ENCODE measurements around the gene CEACAM21.

CEACAM21 gene

DNA sequence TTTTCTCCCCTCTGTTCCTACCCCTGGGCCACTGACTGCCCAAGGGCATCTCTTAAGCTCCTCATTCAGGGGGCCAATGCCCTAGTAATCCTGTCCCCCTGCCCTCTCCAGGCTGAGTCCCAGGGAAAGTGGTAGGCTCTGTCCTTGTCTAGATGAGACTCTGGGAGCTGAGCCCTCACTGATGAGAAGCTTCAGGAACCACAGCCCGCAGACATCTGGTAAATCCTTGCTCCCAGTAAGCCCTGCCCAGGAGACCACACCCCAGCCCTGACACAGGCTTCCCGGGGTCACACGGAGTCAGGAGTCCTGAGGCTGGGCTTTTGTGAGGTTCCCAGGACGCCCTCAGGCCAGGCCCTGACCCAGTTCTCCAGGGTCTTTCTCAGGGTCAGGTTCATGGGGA, 49.0 kb downstream of the CEACAM21 start:
- H3K4me3 ChIP-seq (ENCODE audit: insufficient read depth, low read depth, low read length, poor library complexity, severe bottlenecking) = no peak overlapping the region
- no peaks in the 10 kb centered on the region for H3K36me3 ChIP-seq (ENCODE audit: control insufficient read depth, insufficient read depth, low read length)
- H3K9me3 ChIP-seq (ENCODE audit: control insufficient read depth, low read length) = no peaks in the 10 kb centered on the region
- H3K4me1 ChIP-seq (ENCODE audit: control insufficient read depth, insufficient read depth, low read length, poor library complexity, severe bottlenecking) = no peaks in the 10 kb centered on the region
- H3K27ac ChIP-seq (ENCODE audit: insufficient read depth, low read length, poor library complexity, severe bottlenecking) = no peak overlapping the region
- DNase-seq = no peak
- peaks cover 8% of the 10 kb centered on the region for H3K27me3 ChIP-seq (replicated peaks; ENCODE audit: control insufficient read depth, insufficient read depth, low read length, poor library complexity, severe bottlenecking)

GRCh38 chr19:41626278-41626677, 50.3 kb downstream of the CEACAM21 start:
- no peak for DNase-seq
- no peak overlapping the region for H3K4me3 ChIP-seq (ENCODE audit: insufficient read depth, low read depth, low read length, poor library complexity, severe bottlenecking)
- H3K9me3 ChIP-seq (ENCODE audit: control insufficient read depth, low read length) = peaks cover 5% of the 10 kb centered on the region

GRCh38 chr19:41626877-41627276, 50.9 kb downstream of the CEACAM21 start, which contains the start of gene CEACAM4:
Gene CEACAM4 (minus strand): TSS chr19:41627074. CDS start chr19:41626963, 111 bp downstream.
- no peaks in the 10 kb centered on the region for H3K4me1 ChIP-seq (ENCODE audit: control insufficient read depth, insufficient read depth, low read length, poor library complexity, severe bottlenecking)
- H3K27ac ChIP-seq (ENCODE audit: insufficient read depth, low read length, poor library complexity, severe bottlenecking) = no peak within 1 kb of the TSS
- H3K4me3 ChIP-seq (ENCODE audit: insufficient read depth, low read depth, low read length, poor library complexity, severe bottlenecking) = no peak within 1 kb of the TSS
- DNase-seq = no peak
- peaks cover 8% of the 10 kb centered on the region for H3K27me3 ChIP-seq (replicated peaks; ENCODE audit: control insufficient read depth, insufficient read depth, low read length, poor library complexity, severe bottlenecking)
- peaks cover 5% of the 10 kb centered on the region for H3K9me3 ChIP-seq (ENCODE audit: control insufficient read depth, low read length)
- H3K36me3 ChIP-seq (ENCODE audit: control insufficient read depth, insufficient read depth, low read length) = no peaks in the 10 kb centered on the region

More at GRCh38 chr19:41626278-41626677, 50.3 kb downstream of the CEACAM21 start:
- H3K27me3 ChIP-seq (replicated peaks; ENCODE audit: control insufficient read depth, insufficient read depth, low read length, poor library complexity, severe bottlenecking) = peaks cover 8% of the 10 kb centered on the region
- H3K36me3 ChIP-seq (ENCODE audit: control insufficient read depth, insufficient read depth, low read length) = no peaks in the 10 kb centered on the region
- H3K4me1 ChIP-seq (ENCODE audit: control insufficient read depth, insufficient read depth, low read length, poor library complexity, severe bottlenecking) = no peaks in the 10 kb centered on the region
- H3K27ac ChIP-seq (ENCODE audit: insufficient read depth, low read length, poor library complexity, severe bottlenecking) = no peak overlapping the region

DNA sequence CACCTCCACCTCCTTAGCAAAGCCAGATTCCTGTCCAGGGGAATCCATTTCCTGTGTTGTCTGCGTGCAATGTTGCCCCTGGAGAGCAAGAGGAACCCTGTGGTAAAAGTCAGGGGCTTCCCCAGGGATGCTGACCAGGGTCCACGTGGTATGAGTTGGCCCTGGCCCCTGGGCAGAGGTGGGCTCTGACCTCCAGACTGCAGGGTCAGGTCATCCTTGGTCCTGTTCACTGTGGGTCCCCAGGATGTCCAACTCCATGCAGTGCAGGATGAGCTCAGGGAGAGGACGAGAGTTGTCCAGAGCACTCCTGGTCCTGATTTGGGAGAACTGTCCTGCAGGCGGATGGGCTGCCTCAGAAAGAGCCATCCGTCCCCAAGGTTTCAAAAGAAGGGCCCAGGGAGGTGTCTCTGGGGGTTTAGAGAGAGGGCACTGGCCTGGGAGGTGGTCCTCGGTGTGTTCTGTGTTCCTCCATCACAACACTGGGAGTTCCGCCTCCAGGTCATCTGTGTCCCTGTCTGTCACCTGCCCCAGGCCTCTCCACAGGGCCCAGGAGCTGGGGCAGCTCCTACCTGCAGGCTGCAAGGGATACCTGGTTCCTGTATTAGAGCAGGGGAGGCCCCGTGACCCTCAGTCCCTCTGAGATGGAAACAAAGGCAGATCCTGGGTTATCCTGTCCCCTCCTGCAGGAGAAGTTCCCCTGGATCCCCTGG, 52.2 kb downstream of the CEACAM21 start:
- H3K9me3 ChIP-seq (ENCODE audit: control insufficient read depth, low read length) = peaks cover 5% of the 10 kb centered on the region
- H3K4me1 ChIP-seq (ENCODE audit: control insufficient read depth, insufficient read depth, low read length, poor library complexity, severe bottlenecking) = no peaks in the 10 kb centered on the region
- no peak for DNase-seq
- H3K27me3 ChIP-seq (replicated peaks; ENCODE audit: control insufficient read depth, insufficient read depth, low read length, poor library complexity, severe bottlenecking) = peaks cover 8% of the 10 kb centered on the region
- H3K4me3 ChIP-seq (ENCODE audit: insufficient read depth, low read depth, low read length, poor library complexity, severe bottlenecking) = no peak overlapping the region
- no peak overlapping the region for H3K27ac ChIP-seq (ENCODE audit: insufficient read depth, low read length, poor library complexity, severe bottlenecking)
- H3K36me3 ChIP-seq (ENCODE audit: control insufficient read depth, insufficient read depth, low read length) = no peaks in the 10 kb centered on the region

Measured in effector memory CD4-positive, alpha-beta T cell (primary cell).